Measurements from ENCODE around the gene CDC42.

DNA sequence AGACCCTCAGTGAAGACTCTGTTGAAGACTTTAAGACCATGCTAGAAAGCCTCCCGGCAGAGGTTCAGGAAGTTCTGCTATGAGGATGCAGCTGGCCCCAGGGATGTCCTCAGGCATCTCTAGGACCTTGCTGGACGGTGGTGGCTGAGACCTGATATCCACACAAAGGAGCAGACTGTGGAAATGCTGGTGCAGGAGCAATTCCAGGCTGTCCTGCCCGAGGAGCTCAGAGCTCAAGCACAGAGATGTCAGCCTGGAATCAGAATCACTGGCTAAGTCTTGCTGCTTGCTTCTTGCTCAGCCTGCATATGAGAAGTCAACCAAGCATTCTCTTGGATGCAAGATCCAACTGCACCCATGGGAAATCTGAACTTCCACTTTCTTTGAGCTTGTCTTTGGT is 22.0 kb upstream of the CDC42 start:
- TF ChIP-seq, protein P1, sequence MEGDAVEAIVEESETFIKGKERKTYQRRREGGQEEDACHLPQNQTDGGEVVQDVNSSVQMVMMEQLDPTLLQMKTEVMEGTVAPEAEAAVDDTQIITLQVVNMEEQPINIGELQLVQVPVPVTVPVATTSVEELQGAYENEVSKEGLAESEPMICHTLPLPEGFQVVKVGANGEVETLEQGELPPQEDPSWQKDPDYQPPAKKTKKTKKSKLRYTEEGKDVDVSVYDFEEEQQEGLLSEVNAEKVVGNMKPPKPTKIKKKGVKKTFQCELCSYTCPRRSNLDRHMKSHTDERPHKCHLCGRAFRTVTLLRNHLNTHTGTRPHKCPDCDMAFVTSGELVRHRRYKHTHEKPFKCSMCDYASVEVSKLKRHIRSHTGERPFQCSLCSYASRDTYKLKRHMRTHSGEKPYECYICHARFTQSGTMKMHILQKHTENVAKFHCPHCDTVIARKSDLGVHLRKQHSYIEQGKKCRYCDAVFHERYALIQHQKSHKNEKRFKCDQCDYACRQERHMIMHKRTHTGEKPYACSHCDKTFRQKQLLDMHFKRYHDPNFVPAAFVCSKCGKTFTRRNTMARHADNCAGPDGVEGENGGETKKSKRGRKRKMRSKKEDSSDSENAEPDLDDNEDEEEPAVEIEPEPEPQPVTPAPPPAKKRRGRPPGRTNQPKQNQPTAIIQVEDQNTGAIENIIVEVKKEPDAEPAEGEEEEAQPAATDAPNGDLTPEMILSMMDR (conservative IDR thresholded peaks at IDR 0.05 in 1 of 2, IDR thresholded peaks at IDR 0.05 in 1 of 2; ENCODE audit: extremely low read depth in 1 of 2, insufficient read depth in 1 of 2, low read depth in 1 of 2, low read length in 2 of 2), result no peak
- no peak for TF ChIP-seq EZH2 (IDR thresholded peaks at IDR 0.05; ENCODE audit: borderline replicate concordance, low read length)
